ENCODE data around the gene MYH16. TPM values are rescaled to one million over a fixed set of nuclear protein-coding genes. Genes with fewer than 3 reads are reported as not detected.

The MYH16 gene
- total RNA-seq, 4 donors from 2014 or later: not detected

DNA sequence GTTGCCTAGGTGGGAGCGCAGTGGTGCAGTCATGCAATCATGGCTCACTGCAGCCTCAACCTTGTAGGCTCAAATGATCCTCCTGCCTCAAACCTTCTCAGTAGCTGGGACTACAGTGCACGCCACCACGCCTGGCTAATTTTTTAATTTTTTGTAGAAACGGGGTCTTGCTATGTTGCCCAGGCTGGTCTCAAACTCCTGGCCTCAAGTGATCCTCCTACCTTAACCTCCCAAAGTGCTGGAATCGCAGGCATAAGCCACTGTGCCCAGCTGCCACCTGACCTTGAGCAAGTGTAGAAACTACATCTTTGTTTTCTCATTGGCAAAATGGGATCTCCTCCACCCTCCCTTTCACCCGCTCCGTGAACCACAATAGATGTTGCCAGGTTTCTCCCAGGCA is 15.0 kb upstream of the MYH16 start:
- no peaks in the 10 kb centered on the region for H3K9me3 ChIP-seq
- ATAC-seq: no peak
- peaks cover 31% of the 10 kb centered on the region for H3K27me3 ChIP-seq
- H3K27ac ChIP-seq: no peak overlapping the region
- WGBS, 2 donors (ENCODE audit: low coverage in 1 of 2): 75 to 80% methylated on average over 1 to 7 of the region's 7 CpGs
- H3K4me1 ChIP-seq: no peaks in the 10 kb centered on the region
- TF ChIP-seq POLR2AphosphoS5 (IDR thresholded peaks at IDR 0.05): no peak
- TF ChIP-seq POLR2A (IDR thresholded peaks at IDR 0.05): no peak
- TF ChIP-seq EP300 (IDR thresholded peaks at IDR 0.05): no peak
- TF ChIP-seq, protein P1, sequence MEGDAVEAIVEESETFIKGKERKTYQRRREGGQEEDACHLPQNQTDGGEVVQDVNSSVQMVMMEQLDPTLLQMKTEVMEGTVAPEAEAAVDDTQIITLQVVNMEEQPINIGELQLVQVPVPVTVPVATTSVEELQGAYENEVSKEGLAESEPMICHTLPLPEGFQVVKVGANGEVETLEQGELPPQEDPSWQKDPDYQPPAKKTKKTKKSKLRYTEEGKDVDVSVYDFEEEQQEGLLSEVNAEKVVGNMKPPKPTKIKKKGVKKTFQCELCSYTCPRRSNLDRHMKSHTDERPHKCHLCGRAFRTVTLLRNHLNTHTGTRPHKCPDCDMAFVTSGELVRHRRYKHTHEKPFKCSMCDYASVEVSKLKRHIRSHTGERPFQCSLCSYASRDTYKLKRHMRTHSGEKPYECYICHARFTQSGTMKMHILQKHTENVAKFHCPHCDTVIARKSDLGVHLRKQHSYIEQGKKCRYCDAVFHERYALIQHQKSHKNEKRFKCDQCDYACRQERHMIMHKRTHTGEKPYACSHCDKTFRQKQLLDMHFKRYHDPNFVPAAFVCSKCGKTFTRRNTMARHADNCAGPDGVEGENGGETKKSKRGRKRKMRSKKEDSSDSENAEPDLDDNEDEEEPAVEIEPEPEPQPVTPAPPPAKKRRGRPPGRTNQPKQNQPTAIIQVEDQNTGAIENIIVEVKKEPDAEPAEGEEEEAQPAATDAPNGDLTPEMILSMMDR (IDR thresholded peaks at IDR 0.05): no peak
- no peak overlapping the region for H3K4me3 ChIP-seq
- no peaks in the 10 kb centered on the region for H3K36me3 ChIP-seq

DNA sequence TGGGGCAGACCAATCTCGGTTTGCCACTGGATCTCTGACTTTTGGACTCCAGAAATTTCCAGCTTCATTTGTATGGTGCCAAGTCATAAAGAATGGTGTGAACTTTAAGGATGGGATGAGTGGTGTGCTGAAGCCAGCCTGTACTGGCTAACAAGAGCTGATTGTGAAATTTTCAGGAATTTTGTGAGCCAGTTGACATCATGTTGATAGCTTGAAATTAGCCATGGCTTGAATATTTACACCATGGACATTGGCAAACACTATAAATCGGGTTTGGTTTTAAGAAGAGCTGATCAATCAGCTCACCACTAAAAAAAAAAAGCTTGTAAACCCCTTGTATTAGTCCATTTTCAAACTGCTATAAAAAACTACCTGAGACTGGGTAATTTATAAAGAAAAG is 14.1 kb upstream of the MYH16 start:
- ATAC-seq: no peak
- H3K9me3 ChIP-seq: no peaks in the 10 kb centered on the region
- peaks cover 25% of the 10 kb centered on the region for H3K27me3 ChIP-seq
- no peak overlapping the region for H3K4me3 ChIP-seq
- H3K36me3 ChIP-seq: no peaks in the 10 kb centered on the region
- 64 to 95% methylated on average over 2 of the region's 2 CpGs for WGBS, 2 donors (ENCODE audit: low coverage in 1 of 2)
- H3K27ac ChIP-seq: no peak overlapping the region
- H3K4me1 ChIP-seq: no peaks in the 10 kb centered on the region
- TF ChIP-seq, protein P1 (IDR thresholded peaks at IDR 0.05): no peak
- TF ChIP-seq POLR2AphosphoS5 (IDR thresholded peaks at IDR 0.05): no peak
- no peak for TF ChIP-seq EP300 (IDR thresholded peaks at IDR 0.05)
- no peak for TF ChIP-seq POLR2A (IDR thresholded peaks at IDR 0.05)

DNA sequence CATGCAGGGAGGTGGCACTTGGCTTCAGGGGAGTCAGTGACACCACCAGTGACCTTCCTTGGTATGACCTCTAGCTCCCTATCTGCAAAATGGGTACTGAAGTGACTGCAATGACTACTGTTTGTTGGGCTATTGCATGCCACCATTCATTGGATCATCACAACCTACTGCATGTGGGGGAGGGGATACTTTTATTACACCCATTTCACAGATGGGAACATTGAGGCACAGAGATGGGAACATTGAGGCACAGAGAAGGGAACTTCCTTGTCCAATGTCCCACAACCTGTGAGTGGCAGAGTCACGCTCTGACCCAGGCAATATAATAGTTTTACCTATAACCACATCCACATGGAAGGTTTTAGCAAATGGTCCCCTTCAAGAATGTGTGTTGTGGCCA is 12.2 kb upstream of the MYH16 start:
- WGBS, 2 donors (ENCODE audit: low coverage in 1 of 2): 100% methylated on average over 1 of the region's 1 CpG; no CpG with 5 or more reads in 1 of the 2 donors

DNA sequence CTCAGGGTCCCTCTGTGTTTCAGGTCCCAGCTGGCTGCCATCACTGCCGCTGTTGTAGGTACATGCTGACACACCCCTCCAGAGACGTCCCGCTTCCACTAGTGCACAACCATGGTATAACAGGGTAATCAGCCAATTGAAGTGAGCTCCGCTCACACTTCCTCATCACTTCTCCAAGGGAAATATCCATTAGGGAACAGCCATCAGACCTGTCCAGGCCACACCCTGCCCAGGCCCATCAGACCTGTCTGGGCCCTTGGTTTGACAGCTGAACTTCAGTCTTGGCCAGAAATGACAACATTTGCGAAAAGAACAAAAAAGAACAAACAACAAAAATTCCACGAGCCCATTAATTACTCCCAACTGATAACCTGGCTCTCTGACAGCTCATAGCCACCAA is 11.0 kb upstream of the MYH16 start:
- H3K4me1 ChIP-seq: no peaks in the 10 kb centered on the region
- TF ChIP-seq, protein P1 (IDR thresholded peaks at IDR 0.05): no peak
- TF ChIP-seq POLR2A (IDR thresholded peaks at IDR 0.05) (no peak), EP300 (IDR thresholded peaks at IDR 0.05) (no peak), POLR2AphosphoS5 (IDR thresholded peaks at IDR 0.05) (no peak)
- WGBS, 2 donors (ENCODE audit: low coverage in 1 of 2): 71 to 79% methylated on average over 2 to 4 of the region's 6 CpGs
- no peak for ATAC-seq
- H3K4me3 ChIP-seq: no peak overlapping the region
- H3K27me3 ChIP-seq: peaks cover 15% of the 10 kb centered on the region
- no peaks in the 10 kb centered on the region for H3K36me3 ChIP-seq
- H3K27ac ChIP-seq: no peak overlapping the region
- no peaks in the 10 kb centered on the region for H3K9me3 ChIP-seq

More for the DNA sequence above, 12.2 kb upstream of the MYH16 start:
- Histone ChIP-seq H3K27ac (no peak overlapping the region), H3K27me3 (peaks cover 24% of the 10 kb centered on the region), H3K9me3 (no peaks in the 10 kb centered on the region), H3K4me3 (no peak overlapping the region), H3K36me3 (no peaks in the 10 kb centered on the region), H3K4me1 (no peaks in the 10 kb centered on the region)
- TF ChIP-seq POLR2AphosphoS5 (IDR thresholded peaks at IDR 0.05) (no peak), EP300 (IDR thresholded peaks at IDR 0.05) (no peak), POLR2A (IDR thresholded peaks at IDR 0.05) (no peak)
- TF ChIP-seq, protein P1 (IDR thresholded peaks at IDR 0.05): no peak
- no peak for ATAC-seq

DNA sequence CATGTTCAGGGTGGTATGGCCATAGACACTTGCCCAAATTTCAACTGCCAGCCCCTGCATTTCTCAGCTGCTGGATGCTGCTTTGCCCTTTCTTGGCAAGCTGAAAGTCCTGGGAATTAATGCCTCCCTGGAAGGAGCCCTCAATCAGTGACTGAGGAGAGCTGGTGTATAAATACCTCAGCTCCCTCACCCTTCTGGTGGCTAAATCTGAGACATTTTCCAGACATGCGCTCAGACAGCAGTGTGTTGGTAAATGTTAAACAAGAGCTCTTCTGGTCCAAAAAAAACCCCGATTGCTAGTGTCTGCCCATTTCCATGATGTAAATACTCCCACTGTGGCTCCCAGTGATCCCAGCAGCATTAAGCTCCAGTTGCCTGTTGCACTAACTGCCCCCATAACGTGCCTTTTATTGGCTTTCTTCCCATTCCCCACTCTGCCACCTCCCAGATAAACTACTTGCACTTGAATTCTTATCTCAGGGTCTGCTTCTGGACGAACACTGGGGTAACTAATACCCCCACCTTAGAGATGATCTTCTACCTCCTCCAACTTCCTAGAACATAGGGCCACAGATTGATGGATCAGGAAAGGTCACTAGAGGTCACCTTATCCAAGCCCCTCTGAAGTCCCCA is 6.7 kb upstream of the MYH16 start:
- TF ChIP-seq POLR2AphosphoS5 (IDR thresholded peaks at IDR 0.05) (no peak), EP300 (IDR thresholded peaks at IDR 0.05) (no peak), POLR2A (IDR thresholded peaks at IDR 0.05) (no peak)
- TF ChIP-seq, protein P1 (IDR thresholded peaks at IDR 0.05): no peak
- H3K9me3 ChIP-seq: no peaks in the 10 kb centered on the region
- WGBS, 2 donors (ENCODE audit: low coverage in 1 of 2): 33 to 67% methylated on average over 3 of the region's 4 CpGs

More for the DNA sequence above, 6.7 kb upstream of the MYH16 start:
- no peak overlapping the region for H3K27ac ChIP-seq
- H3K4me3 ChIP-seq: no peak overlapping the region
- H3K27me3 ChIP-seq: peaks cover 9% of the 10 kb centered on the region
- ATAC-seq: no peak
- H3K36me3 ChIP-seq: no peaks in the 10 kb centered on the region
- H3K4me1 ChIP-seq: no peaks in the 10 kb centered on the region

Data from gastroesophageal sphincter (tissue), 4 donors.